DMS 273 (cell line): ENCODE measurements around the gene BAIAP2L1.
"Not testable (repeated sequence)": the region's sequence is repeated elsewhere in the genome, so short reads cannot be mapped to it uniquely, and the experiment has no call there.

ENCODE experiments used
- DNase-seq: peaks from one replicate; lab custom pipeline; 2025; ENCODE audit not compliant: unreplicated experiment; lab: John Stamatoyannopoulos, UW

Gene BAIAP2L1, protein sequence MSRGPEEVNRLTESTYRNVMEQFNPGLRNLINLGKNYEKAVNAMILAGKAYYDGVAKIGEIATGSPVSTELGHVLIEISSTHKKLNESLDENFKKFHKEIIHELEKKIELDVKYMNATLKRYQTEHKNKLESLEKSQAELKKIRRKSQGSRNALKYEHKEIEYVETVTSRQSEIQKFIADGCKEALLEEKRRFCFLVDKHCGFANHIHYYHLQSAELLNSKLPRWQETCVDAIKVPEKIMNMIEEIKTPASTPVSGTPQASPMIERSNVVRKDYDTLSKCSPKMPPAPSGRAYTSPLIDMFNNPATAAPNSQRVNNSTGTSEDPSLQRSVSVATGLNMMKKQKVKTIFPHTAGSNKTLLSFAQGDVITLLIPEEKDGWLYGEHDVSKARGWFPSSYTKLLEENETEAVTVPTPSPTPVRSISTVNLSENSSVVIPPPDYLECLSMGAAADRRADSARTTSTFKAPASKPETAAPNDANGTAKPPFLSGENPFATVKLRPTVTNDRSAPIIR

DNA sequence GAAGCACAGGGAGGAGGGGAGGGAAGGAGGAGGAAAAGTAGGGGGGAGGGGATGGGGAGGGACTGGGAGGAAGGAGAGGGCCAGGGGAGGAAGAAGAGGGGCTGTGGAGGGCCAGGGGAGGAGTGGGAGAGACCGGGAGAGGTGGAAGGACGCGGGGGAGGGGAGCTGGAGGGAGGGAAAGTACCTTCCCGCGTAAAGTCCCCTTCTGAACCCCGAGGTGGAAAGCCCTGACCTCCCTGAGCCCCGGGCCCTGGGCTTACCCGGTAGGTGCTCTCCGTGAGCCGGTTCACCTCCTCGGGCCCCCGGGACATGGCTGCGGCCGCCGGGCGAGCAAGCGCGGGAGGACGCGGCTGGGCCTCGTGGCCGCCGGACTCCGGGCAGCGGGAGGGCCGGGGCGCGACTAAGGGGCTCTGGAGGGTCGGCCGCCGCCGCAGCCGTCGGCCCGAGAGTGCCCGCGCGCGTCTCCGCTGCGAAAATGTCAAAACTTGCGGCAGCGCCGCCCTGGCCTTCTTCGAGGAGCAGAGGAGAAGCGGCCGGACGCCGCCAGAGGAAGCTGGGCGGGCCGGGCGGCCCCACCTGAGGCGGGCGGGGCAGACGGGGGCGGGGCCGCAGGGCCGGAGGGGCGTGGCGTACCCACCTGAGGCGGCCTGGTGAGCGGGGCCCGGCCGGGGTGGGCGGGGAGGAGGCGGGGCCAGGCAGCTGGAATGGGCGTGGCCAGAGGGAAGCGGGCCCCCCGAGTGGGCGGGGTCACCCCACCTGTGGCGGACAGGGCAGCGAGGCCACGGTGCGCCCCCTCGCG, at the start of gene BAIAP2L1:
BAIAP2L1 (minus strand) TSS at position 549 of the 799 bp plus-strand sequence; CDS start at position 311, 238 bp downstream.
- peak; percentile 97 for DNase-seq

DNA sequence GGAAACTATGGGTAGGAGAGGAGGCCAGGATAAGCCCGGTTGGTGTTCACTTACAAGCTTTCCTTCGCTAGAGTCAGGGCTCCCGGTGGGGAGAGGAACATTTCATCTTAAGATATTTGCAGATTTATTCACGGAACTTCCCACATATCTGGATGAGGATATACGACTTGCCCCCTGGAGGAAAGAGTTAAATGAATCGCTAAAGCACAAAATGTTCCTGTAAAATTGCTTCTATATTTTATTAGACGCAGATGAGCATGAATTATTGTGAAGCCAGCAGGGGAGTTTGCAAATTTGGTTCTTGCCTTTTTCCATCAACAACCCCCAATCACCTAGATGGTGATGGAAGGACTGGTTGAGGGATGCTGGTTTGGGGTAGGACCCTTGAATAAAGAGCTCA, 47.9 kb upstream of the BAIAP2L1 start:
- DNase-seq: no peak

DNA sequence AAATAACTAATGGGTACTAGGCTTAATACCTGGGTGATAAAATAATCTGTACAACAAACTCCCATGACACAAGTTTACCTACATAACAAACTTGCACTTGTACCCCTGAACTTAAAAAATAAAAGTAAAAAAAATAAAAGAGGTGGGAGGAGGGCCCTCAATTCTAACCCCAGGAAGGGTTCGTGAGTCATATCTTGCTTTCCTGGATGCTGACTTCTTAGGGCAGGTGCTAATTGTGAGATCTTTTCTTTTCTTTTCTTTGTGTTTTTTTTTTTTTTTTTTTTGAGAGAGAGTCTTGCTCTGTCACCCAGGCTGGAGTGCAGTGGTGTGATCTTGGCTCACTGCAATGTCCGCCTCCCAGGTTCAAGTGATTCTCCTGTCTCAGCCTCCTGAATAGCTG, 40.1 kb upstream of the BAIAP2L1 start:
- DNase-seq: not testable (repeated sequence)

DNA sequence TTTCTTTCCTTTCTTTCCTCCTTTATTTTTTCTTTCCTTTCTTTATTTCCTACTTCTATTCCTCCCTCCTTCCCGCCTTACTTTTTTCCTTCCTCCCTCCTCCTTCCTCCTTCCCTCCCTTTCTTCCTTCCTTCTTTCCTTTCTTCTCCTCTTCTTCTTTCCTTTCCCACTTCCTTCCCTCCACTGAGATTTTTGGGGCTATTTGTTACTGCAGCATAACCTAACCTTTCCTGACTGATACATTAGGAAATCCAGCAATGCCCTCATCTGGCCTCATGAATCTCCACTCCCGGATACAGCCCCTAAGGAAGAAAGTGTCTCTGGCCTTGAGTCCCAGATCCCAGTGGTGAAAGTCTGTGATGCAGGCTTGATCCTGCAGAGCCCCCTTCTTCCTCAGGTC, 38.6 kb upstream of the BAIAP2L1 start:
- no peak for DNase-seq

DNA sequence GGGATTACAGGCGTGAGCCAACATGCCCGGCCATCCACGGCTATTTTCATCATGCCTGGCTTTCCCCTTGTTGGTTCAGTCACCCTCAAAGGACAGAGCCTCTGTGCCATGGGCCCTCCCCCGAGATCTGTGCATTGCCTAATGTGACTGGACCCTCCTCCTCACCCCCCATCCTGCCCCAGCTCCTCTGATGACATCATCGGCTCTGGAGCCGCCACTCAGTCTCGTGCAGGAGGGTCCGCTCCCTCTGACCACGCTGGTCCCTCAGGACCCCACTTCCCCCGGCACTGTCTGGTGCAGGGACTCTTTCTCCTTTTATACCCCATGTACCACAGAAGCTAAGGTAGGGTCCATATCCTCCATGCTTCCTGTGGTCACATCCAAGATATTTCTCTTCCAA, 33.2 kb upstream of the BAIAP2L1 start:
- DNase-seq: no peak

DNA sequence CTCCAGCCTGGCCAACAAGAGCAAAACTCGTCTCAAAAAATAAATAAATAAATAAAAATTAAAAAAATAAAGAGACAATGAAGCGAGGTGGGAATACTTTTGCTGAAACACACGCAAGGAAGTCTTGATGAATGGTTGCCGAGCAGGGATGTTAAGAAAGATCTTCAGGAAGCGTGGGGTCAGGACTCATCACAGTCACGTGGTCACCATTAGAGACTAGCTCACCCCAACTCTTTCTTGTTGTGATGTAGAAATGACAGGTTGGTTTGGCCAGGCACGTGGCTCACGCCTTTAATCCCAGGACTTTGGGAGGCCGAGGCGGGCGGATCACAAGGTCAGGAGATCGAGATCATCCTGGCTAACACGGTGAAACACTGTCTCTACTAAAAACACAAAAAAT, 28.9 kb upstream of the BAIAP2L1 start:
- no peak for DNase-seq

DNA sequence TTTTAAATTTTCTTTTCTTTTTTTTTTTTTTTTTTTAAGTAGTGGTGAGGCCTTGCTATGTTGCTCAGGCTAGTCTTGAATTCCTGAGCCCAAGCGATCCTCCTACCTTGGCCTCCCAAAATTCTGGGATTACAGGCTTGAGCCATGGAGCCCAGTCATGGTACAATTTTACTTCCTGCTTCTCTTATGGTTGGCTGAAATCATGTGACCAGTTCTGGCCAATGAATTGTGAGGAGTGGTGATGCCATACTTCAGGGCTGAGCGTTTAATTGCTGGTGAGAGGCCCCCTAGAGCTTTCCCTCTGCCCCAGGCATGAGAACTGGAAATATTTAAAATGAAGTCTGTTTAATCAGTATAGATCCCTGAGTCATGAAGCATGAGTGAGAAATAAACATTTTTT, 22.2 kb upstream of the BAIAP2L1 start:
- DNase-seq: peak; percentile 36

DNA sequence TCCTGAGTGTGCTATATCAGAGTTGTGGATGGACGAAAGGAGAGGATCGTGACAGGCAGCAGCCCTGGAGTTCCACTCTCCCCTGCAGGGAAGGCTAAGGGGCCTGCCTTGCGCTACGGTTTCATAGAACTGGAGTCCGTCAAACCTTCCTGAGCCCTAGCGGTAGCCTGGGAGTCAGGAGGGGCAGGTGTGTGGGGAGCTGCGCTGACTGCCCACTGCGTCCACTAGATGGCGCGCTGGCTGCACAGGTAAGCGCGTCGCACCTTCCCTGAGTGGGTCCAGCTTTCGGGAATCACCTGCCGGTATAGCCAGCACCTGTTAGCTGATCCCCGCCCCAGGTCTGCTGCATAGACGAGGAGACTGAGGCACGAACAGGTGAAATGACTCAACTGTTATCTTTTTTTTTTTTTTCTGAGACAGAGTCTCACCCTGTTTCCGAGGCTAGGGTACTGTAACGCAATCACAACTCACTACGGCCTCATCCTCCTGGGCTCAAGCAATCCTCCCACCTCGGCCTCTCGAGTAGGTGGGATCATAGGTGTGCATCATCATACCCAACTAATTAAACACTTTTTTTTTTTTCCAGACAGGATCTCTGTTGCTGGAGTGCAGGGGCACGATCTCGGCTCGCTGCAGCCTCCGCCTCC, 20.2 kb upstream of the BAIAP2L1 start:
- peak; percentile 90 for DNase-seq

DNA sequence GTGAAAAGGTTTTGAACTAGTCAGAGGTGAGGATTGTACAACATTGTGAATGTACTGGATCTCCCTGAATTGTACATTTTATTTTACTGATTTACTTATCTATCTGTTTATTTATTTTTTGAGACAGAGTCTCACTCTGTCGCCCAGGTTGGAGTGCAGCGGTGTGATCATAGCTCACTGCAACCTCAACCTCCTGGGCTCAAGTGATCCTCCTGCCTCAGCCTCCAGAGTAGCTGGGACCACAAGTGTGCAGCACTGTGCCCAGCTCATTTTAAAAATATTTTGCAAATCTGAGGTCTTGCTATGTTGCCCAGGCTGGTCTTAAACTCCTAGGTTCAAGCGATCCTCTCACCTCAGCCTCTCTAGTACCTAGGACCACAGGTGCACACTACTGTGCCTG, 19.1 kb upstream of the BAIAP2L1 start:
- not testable (repeated sequence) for DNase-seq

DNA sequence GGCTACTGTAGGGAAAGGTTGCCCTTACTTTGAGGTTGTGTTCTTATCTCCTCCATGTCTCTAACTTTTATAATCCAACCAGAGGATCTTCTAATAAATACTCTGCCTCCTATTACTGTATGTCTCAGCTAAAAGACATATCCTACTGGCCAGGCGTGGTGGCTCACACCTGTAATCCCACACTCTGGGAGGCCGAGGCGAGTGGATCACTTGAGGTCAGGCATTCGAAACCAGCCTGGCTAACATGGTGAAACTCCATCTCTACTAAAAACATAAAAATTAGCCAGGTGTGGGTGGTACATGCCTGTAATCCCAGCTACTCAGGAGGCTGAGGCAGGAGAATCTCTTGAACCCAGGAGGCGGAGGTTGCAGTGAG, 18.4 kb upstream of the BAIAP2L1 start:
- not testable (repeated sequence) for DNase-seq

DNA sequence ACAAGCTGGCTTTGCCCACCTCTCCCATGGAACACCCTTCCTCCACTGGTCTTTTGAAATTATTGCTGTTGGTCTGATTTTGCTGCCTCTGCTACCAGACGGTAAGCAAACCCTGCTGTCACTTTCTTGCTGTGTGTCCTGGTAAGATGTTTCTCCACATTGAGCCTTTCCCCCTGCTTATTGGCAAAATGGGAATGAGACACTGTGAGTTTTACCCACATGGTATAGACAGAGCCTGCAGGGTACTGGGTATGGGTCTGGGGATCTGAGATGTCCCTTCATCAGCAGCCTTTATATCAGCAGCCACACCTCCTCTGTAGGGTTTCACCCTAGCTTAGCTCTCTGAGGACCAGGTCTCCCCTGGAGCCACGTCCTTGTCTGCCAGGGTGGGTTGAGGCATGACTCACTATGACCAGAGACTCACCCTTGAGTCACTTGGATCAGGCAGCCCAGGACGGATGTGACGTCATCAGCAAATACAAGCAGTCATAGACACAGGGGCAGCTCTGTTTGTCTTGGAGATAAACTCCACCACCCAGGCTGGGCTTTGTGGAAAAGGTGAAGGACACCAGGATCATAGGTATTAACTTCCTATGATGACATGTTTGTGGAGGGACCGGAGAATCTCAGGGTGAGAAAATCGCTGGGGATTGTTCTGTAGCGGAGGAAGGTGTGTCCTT, 17.9 kb upstream of the BAIAP2L1 start:
- DNase-seq: no peak

DNA sequence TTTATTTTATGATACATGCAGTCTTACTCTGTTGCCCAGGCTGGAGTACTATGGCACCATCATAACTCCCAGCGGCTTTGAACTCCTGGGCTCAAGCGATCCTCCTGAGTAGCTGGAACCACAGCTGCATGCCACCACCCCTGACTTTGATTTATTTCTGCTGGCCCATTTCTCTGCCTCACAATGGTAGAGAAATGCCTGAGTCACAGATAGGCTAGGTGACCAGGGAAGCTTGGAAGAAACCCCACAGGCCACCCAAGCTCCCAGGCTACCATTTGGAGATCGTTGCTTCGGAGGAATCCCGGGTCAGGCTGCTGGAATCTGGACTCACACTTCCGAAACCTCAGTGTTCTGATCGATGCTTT, 17.4 kb upstream of the BAIAP2L1 start:
- no peak for DNase-seq

DNA sequence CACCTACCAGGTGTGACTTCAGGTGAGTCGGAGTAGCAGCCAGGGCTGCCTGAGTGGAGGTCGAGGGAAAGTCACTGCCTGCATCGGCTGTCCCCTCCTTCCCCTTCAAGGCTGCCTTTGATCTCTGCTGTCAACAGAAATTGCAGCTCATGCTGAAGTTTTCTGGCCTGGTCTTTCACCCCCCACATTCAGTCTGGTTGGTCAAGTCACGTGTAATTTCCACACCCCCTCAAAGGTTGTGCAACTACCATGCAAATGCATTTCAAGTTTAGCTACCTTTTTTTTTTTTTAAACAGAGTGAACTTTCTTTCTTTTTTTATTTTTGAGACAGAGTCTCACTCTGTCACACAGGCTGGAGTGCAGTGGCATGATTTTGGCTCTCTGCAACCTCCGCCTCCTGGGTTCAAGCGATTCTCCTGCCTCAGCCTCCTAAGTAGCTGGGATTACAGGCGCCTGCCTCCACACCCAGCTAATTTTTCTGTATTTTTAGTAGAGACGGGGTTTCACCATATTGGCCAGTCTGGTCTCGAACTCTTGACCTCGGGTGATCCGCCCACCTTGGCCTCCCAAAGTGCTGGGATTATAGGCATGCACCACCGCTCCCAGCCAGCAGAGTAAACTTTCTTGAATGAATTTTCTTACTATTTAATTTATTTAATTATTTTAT, 16.8 kb upstream of the BAIAP2L1 start:
- DNase-seq: not testable (repeated sequence)

DNA sequence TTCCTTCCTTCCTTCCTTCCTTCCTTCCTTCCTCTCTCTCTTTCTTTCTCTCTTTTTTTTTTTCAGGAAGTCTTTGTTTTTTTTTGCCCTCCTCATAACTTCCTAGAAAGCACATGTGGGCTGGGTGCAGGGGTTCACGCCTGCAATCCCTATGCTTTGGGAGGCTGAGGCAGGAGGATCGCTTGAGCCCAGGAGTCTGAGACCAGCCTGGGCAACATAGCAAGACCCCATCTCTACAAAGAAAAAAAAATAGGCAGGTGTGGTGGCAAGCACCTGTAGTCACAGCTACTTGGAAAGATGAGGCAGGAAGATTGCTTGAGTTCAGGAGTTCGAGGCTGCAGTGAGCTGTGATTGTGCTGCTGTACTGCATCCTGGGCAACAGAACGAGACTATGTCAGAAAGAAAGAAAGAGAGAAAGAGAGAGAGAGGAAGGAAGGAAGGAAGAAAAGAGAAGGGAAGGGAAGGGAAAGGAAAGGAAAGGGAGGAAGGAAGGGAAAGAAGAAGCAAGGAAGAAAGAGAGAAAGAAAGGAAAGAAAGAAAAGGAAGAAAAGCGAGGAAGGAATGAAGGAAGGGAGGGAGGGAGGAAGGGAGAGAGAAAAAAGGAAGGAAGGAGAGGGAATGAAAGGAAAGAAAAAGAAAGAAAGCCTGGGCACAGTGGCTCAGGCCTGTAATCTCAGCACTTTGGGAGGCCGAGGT, 13.5 kb upstream of the BAIAP2L1 start:
- no peak for DNase-seq

DNA sequence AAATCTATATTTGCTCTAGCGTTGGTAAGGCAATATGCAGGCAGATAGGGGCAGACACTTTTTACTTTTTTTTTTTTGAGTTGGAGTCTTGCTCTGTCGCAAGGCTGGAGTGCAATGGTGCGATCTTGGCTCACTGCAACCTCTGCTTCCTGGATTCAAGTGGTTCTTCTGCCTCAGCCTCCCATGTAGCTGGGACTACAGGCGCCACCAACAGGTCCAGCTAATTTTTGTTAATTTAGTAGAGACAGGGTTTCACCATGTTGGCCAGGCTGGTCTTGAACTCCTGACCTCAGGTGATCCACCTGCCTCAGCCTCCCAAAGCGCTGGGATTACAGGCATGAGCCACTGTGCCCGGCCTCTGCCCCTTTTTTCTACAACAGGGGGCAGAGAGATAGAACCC, 12.8 kb upstream of the BAIAP2L1 start:
- not testable (repeated sequence) for DNase-seq

DNA sequence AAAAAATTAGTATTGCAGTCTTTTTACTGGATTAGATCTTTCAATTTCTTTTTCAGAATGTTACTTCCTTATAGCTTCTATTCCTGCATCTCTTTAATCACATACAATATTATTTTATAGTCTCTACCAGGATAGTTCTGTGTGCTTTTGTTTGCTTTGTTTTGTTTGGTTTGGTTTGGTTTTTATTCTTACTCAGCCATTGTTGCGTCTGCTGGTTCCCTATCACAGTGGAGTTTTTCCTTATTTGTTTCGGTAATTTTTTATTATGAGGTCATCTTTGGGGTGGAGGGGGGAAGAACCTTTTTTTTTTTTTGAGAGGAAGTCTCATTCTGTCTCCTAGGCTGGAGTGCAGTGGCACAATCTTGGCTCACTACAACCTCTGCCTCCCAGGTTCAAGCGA, 9.0 kb upstream of the BAIAP2L1 start:
- no peak for DNase-seq

DNA sequence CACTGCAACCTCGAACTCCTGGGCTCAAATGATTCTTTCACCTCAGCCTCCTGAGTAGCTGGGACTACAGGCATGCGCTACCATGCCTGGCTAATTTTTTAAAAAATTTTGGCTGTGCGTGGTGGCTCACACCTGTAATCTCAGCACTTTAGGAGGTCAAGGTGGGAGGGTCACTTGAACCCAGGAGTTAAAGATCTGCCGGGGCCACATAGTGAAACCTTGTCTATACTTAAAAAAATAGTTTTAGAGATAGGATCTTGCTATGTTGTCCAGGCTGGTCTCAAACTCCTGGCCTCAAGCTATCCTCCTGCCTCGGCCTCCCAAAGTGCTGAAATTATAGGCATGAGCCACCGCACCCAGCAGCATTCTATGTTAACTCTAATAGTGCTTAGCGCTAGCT, 7.3 kb upstream of the BAIAP2L1 start:
- DNase-seq: not testable (repeated sequence)

DNA sequence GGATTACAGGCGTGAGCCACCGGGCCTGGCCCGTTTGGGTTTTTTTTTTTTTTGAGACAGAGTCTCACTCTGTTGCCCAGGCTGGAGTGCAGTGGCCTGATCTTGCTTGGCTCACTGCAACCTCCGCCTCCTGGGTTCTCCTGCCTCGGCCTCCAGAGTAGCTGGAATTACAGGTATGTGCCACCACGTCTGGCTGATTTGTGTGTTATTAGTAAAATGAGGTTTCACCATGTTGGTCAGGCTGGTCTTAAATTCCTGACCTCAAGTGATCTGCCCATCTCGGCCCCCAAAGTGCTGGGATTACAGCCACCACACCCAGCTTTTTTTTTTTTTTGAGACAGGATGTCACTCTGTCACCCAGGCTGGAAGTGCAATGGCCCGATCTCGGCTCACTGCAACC, 5.9 kb upstream of the BAIAP2L1 start:
- no peak for DNase-seq

DNA sequence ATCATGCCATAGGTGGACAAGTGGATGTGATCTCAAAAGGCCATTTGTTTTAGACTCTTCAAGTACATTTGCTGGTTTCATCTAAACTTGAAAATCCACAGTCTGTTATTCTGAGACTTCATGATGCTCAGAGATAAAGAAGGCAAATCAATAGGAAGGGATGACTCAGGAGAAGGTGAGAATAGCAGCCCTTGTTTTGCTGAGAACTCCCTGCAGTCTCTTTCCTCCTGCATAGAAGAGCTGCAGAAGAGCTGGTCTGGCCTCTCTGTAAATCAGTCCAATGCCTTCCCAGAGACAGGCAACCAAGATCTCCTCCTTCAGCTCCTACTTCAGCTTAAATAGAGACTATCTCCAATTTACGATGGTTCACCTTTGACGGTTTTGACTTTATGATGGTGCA, 4.0 kb upstream of the BAIAP2L1 start:
- no peak for DNase-seq
